AG09319 (cell line): ENCODE measurements around the gene SERPINB7.

Experiments used
- DNase-seq: peaks from one replicate; pipeline ENCODE4 v3.0.0-alpha.2; 2010; ENCODE audit warnings: low read depth; ENCODE audit errors: extremely low read depth
- TF ChIP-seq, protein P1 (sequence below): IDR thresholded peaks from 2 replicates; pipeline ENCODE4 v1.5.1; 2011; ENCODE audit warnings: low read depth, mild to moderate bottlenecking, inconsistent platforms, low read length, moderate library complexity

The SERPINB7 gene

DNA sequence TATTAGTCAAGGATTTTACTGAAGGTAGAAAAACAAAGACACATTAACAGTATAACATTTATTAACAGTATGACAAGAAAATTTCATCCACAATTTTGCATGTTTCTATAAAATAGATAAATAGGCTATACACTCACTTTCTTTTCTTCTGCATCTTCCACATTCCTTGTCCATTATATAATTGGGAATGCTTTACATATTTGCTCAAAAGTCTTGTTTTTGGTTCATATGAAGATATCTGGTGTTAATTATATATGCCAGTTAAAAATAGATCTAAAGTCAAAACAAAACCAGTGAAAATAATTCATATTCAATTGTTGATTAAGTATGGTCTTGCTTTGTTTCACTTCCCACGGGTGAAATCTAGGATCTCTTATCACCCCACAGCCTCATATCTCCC is 53.4 kb downstream of the SERPINB7 start:
- TF ChIP-seq, protein P1, sequence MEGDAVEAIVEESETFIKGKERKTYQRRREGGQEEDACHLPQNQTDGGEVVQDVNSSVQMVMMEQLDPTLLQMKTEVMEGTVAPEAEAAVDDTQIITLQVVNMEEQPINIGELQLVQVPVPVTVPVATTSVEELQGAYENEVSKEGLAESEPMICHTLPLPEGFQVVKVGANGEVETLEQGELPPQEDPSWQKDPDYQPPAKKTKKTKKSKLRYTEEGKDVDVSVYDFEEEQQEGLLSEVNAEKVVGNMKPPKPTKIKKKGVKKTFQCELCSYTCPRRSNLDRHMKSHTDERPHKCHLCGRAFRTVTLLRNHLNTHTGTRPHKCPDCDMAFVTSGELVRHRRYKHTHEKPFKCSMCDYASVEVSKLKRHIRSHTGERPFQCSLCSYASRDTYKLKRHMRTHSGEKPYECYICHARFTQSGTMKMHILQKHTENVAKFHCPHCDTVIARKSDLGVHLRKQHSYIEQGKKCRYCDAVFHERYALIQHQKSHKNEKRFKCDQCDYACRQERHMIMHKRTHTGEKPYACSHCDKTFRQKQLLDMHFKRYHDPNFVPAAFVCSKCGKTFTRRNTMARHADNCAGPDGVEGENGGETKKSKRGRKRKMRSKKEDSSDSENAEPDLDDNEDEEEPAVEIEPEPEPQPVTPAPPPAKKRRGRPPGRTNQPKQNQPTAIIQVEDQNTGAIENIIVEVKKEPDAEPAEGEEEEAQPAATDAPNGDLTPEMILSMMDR = no peak
- no peak for DNase-seq

DNA sequence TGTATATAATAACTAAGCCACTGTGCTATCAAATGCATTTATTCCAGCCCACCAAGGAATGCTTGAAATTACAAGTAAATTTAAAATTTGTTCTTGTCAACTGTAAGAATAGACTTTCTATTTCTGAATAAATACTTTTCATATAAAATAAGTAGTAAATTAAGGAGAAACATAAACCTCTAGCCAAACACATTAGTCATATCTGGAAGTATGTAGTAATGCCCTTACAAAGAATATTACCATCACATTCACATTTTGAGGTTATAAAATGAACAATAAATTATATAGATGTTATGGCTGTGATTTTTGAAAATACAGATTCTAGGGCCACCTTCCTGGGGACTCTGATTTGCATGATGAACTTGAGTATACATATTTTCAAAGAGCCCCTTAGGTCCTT is 54.7 kb downstream of the SERPINB7 start:
- TF ChIP-seq, protein P1 = no peak
- no peak for DNase-seq

DNA sequence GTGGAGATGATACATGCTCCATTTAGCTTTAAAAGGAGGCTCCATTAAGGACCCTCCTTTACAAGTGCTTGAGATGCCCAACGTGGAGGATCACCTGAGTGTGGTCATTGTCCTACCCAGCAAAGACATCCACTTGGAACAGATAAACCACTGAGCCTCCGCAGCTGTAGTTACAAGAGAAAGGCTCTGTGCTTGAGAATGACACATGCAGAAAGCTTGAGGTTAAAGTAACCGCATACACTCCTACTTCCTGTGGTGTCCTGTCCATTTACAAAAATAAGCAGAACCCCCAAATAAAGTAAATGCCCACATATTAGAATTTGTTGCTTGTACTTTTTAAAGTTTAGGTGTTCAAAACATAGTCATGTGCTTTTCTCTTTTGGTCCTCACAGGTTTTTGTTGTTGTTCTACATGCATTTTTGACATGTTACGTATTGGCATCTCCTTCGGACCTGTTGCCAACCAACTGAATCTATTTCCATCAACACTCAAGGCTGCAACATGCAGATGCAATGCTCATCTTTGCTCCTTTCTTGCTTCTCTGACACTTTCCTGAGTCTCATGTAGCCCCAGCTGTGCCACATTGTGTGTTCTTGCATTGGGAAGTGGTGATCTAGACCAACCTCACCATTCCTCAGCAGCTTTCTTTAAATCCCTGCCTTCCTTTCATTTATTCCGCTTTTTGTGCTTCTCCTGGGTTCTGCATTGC is 56.0 kb downstream of the SERPINB7 start:
- TF ChIP-seq, protein P1 = no peak
- no peak for DNase-seq

DNA sequence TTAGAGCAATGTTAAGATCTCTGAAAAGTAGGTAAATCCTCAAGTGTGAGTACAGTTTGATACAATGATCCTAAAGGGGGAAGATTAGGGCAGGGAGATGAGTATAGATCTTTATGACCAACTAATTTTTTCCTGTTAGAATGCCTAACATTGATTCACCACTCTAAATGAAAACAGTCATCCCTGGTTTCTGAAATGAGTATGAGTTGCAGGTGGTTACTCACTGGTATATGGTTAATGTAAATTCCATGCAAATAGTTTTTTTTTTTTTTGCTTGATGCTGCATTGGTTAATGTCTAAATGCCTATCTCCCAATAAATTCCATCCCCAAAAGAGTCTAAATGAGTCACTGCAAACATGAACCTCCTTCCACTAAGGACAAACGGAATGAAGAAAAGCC is 57.3 kb downstream of the SERPINB7 start:
- TF ChIP-seq, protein P1 = no peak
- DNase-seq = no peak

DNA sequence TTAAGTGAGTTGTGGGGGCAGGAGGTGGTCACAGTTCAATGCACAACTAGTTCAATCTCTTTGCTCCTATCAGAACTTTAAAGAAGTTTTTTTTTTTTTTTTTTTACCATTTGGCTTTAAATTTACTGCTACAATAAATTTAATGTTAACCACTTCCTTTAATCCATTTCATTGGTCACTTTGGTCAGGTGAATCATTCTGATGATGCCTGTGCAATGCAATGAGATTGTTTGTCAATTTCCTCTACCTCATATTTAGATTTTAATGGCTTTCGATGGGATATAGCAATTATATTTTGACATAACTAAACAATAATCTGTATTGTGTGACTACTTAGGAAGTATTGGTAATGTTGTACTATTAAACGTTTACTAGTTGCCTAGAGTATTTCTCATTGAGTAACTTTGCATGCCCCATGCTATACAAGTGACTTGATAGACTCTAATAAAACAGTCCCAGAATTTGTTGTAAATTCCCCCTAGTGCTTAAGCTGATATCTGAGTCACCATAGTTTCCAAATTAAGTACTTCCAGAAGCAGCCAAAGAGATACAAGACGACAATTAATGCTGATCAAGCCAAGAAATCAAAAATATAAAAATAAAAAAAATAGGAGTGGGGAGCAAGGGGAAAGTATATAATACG is 59.4 kb downstream of the SERPINB7 start:
- TF ChIP-seq, protein P1 = no peak
- DNase-seq = no peak

DNA sequence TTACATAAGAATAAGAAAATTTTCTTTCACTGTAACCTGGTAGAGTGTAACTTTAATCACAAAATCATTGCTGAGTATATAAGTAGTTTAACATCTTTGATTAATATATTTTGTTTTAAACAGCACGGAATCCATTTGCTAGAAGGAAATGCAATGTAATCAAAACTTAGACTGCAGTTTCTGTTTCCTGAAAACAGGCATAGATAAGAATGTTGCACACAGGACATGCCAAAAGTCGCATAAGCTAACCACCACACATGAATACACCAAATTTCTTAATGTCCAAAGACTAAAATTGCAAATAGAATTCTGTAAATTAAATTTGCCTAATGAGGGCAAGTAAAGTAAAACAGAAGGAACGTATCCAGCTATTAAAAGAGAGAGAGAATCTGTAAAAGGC is 61.2 kb downstream of the SERPINB7 start:
- TF ChIP-seq, protein P1 = no peak

DNA sequence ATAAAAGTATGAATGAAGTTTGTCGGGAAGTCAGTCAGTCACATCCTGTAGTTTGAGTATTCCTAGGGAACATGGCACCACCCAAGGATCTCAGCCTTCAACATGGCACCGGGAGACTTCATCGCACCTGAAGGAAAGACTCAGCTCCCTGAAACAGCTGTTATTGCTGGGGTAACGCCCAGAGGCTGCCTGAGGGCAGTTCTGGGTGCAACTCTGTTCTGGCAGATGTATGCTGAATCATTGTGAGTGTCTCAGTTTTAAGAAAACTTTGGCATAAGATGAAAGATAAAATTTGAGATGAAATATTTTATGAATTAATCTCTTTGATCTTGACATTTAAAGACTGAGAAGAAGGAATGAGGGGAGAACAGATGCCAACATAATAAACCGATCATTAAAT is 62.4 kb downstream of the SERPINB7 start:
- DNase-seq = no peak

More for the DNA sequence above, 61.2 kb downstream of the SERPINB7 start:
- no peak for DNase-seq

More for the DNA sequence above, 62.4 kb downstream of the SERPINB7 start:
- TF ChIP-seq, protein P1 = no peak
